Caco-2 (cell line): ENCODE data around the gene DDT. TPM values are rescaled to one million over a fixed set of nuclear protein-coding genes. Genes with fewer than 3 reads are reported as not detected.

Experiments used
- BruUV-seq: library from RNA; stranded (reverse); fragments of 400-500 nt; replicated peaks from 2 replicates; lab custom pipeline; 2021; lab: Mats Ljungman, UMichigan
- CTCF ChIA-PET: fragments of 300-600 bp; sonication (Branson Sonifier 250); formaldehyde crosslinking; loops from one replicate; lab custom pipeline; 2022; ENCODE audit warnings: antibody characterized with exemption; lab: Charles Lee
- POLR2A ChIA-PET: fragments of 300-600 bp; sonication (Branson Sonifier 250); formaldehyde crosslinking; loops from one replicate; lab custom pipeline; 2022; ENCODE audit warnings: antibody characterized with exemption; lab: Charles Lee
- DNase-seq, 2 experiments: peaks; one replicate each; pipeline versions ENCODE4 v3.0.0 to v3.0.0-alpha.2; 2020 to 2022
- H3K27me3 ChIP-seq: replicated peaks from 2 replicates; pipeline ENCODE4 v1.6.0; 2011; ENCODE audit warnings: low read length; ENCODE audit not compliant: control insufficient read depth, insufficient read depth
- H3K36me3 ChIP-seq: 2 replicates; pipeline ENCODE4 v1.5.1; 2011; ENCODE audit warnings: low read length; ENCODE audit not compliant: control insufficient read depth, insufficient read depth
- H3K4me1 ChIP-seq: fragments of 250-450 bp; sonication (Bioruptor Pico); 2 replicates; pipeline ENCODE4 v1.5.1; 2020; ENCODE audit warnings: mild to moderate bottlenecking
- H3K4me3 ChIP-seq: 2 replicates; pipeline ENCODE4 v1.5.1; 2011; ENCODE audit warnings: low read depth, mild to moderate bottlenecking, control low read depth, low read length
- H3K9me3 ChIP-seq: fragments of 250-450 bp; sonication (Bioruptor Pico); 2 replicates; pipeline ENCODE4 v1.5.1; 2020; ENCODE audit warnings: mild to moderate bottlenecking, moderate library complexity
- H3K27ac Mint-ChIP-seq: one replicate; pipeline ENCODE4 v1.8.0; 2022; ENCODE audit warnings: mixed read lengths; ENCODE audit not compliant: unreplicated experiment
- H3K27me3 Mint-ChIP-seq: one replicate; pipeline ENCODE4 v1.8.0; 2022; ENCODE audit warnings: mixed read lengths; ENCODE audit not compliant: insufficient read depth, unreplicated experiment
- H3K36me3 Mint-ChIP-seq: one replicate; pipeline ENCODE4 v1.8.0; 2022; ENCODE audit warnings: mild to moderate bottlenecking, mixed read lengths; ENCODE audit not compliant: insufficient read depth, unreplicated experiment
- H3K4me1 Mint-ChIP-seq: one replicate; pipeline ENCODE4 v1.8.0; 2022; ENCODE audit warnings: low read depth, mixed read lengths; ENCODE audit not compliant: unreplicated experiment
- H3K4me3 Mint-ChIP-seq: one replicate; pipeline ENCODE4 v1.8.0; 2022; ENCODE audit warnings: mild to moderate bottlenecking, moderate library complexity, mixed read lengths; ENCODE audit not compliant: unreplicated experiment
- H3K9me3 Mint-ChIP-seq: one replicate; pipeline ENCODE4 v1.8.0; 2022; ENCODE audit warnings: mixed read lengths; ENCODE audit not compliant: unreplicated experiment
- intact Hi-C: fragments of 100-400 bp; cut with micrococcal nuclease; formaldehyde crosslinking; loops from one replicate; pipeline ENCODE4 v1.10.0; 2022; ENCODE audit not compliant: unreplicated experiment
- total RNA-seq: library from RNA; stranded (reverse); gene quantifications from 2 replicates; pipeline ENCODE4 v1.2.3, GENCODE V29; 2022
- TF ChIP-seq, protein P1 (sequence below), 2 experiments: fragments of 200-600 bp in 1 of 2; IDR thresholded peaks; 1 replicate in 1 of 2; 2 replicates in 1 of 2; pipeline versions ENCODE4 v1.5.1 to v1.8.0; 2011 to 2022; ENCODE audit warnings: antibody characterized with exemption in 1 of 2, control low read depth in 1 of 2, inconsistent platforms in 1 of 2, low read depth in 1 of 2, low read length in 1 of 2, mild to moderate bottlenecking in 1 of 2, moderate library complexity in 1 of 2; ENCODE audit not compliant: insufficient read depth in 1 of 2, severe bottlenecking in 1 of 2, unreplicated experiment in 1 of 2

Gene DDT
- total RNA-seq, 1 experiment from 2014 or later: 123 TPM

DNA sequence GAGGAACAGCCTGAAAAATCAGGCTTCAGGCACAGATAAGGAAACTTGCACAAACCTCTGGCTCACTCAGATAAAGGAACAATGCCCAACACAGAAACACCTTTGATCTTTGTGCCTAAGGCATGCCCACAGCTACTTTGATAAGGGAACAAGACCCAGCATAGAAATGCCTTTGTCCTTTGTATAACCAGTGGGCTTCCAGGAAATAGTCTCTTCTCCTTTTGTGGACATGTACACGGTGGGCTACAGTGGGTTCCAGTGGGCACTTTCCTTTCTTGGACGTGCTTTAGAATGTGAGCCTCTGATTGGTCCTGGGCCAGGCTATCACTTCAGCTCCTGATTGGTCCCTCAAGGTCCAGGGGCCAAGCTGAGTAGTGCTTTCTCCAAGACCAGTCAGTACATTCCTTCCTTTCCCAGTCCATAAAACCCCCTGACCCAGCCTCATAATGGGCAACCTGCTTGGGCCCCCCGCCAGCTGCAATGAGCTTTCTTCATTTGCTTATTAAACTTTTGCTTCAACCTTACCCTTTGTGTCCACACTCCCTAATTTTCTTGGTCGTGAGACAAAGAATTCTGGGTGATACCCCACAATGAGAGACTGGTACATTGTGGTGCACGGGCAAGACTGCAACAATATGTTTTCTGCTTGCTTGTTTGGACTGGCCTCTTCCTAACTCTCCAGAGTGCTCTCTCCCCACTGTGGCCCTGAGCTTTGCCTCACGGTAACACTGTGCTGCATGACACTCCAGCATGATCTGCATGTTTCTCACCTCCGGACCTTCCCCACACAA lies 35.2 kb upstream of the DDT start:
- H3K4me3 ChIP-seq: no peak overlapping the region
- intact Hi-C loops: no loop called here
- H3K4me1 ChIP-seq: peaks cover 26% of the 10 kb centered on the region
- Mint-ChIP-seq H3K4me1 (peaks cover 29% of the 10 kb centered on the region), H3K27ac (peak overlapping the region; percentile 65), H3K27me3 (no peaks in the 10 kb centered on the region), H3K9me3 (peaks cover 12% of the 10 kb centered on the region), H3K4me3 (peak overlapping the region; percentile 28), H3K36me3 (peaks cover 15% of the 10 kb centered on the region)
- no TSS peak for BruUV-seq
- DNase-seq: peak; percentile 38 to 52
- H3K9me3 ChIP-seq: peaks cover 11% of the 10 kb centered on the region; the same call in 1 of the 2 replicates
- CTCF ChIA-PET: no interaction called here
- TF ChIP-seq, protein P1, sequence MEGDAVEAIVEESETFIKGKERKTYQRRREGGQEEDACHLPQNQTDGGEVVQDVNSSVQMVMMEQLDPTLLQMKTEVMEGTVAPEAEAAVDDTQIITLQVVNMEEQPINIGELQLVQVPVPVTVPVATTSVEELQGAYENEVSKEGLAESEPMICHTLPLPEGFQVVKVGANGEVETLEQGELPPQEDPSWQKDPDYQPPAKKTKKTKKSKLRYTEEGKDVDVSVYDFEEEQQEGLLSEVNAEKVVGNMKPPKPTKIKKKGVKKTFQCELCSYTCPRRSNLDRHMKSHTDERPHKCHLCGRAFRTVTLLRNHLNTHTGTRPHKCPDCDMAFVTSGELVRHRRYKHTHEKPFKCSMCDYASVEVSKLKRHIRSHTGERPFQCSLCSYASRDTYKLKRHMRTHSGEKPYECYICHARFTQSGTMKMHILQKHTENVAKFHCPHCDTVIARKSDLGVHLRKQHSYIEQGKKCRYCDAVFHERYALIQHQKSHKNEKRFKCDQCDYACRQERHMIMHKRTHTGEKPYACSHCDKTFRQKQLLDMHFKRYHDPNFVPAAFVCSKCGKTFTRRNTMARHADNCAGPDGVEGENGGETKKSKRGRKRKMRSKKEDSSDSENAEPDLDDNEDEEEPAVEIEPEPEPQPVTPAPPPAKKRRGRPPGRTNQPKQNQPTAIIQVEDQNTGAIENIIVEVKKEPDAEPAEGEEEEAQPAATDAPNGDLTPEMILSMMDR (IDR thresholded peaks at IDR 0.05; ENCODE audit: insufficient read depth in 1 of 2, low read depth in 1 of 2, low read length in 1 of 2, severe bottlenecking in 1 of 2, unreplicated experiment in 1 of 2): no peak
- POLR2A ChIA-PET: interaction anchor here (0.6 kb wide), 1 partner anchor 16 kb away, joined by 5 read pairs; no protein-coding TSS in a partner anchor
- H3K36me3 ChIP-seq: no peaks in the 10 kb centered on the region
- H3K27me3 ChIP-seq: no peaks in the 10 kb centered on the region

DNA sequence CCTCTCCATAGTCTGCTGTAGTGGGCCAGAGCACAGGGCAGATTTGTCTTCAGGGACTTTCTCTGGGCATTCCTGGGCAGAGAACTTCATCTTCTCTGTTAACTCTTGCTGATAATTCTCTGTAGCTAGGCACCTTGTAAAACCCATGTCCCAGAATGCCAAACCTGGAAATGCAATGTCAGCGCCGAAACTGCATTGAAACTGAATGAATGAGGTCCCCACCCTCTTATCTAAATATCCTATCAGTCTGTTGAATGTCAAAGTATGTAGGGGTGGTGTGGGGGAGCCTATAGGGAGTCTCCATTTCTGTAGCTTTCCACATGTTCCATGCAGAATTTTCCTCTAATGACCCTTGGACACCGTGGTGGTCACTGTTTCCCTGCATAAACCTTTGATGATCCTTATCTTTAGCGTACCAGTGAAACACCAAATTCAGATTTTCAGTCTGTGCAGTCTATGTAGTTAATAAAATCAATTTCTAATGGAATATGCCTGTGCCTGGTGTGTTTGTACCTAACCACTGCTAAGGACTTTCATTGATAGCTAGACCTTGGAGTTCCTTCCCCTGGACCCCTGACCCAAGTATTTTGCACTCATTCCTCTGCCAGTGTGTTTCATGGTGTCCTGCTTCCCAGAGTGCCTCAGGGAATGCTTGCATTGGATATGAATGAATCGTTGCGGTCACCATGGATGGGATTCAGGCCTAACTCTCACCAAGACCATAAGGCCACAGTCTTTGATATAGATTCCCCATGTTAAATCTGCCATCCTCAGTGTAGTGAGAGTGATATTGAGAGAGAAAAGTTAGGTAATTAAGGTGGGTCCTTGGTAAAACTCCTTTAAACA lies 34.4 kb upstream of the DDT start:
- no peaks in the 10 kb centered on the region for H3K27me3 Mint-ChIP-seq
- peak overlapping the region; percentile 28 for H3K4me3 Mint-ChIP-seq
- intact Hi-C loops: no loop called here
- no peak for DNase-seq
- no TSS peak for BruUV-seq
- Histone ChIP-seq H3K9me3 (peaks cover 11% of the 10 kb centered on the region; the same call in 1 of the 2 replicates), H3K4me3 (no peak overlapping the region), H3K4me1 (peaks cover 26% of the 10 kb centered on the region), H3K36me3 (no peaks in the 10 kb centered on the region), H3K27me3 (no peaks in the 10 kb centered on the region)
- peaks cover 12% of the 10 kb centered on the region for H3K9me3 Mint-ChIP-seq
- CTCF ChIA-PET: no interaction called here
- H3K4me1 Mint-ChIP-seq: peaks cover 25% of the 10 kb centered on the region
- TF ChIP-seq, protein P1 (IDR thresholded peaks at IDR 0.05; ENCODE audit: insufficient read depth in 1 of 2, low read depth in 1 of 2, low read length in 1 of 2, severe bottlenecking in 1 of 2, unreplicated experiment in 1 of 2): no peak
- POLR2A ChIA-PET: no interaction called here
- H3K36me3 Mint-ChIP-seq: peaks cover 15% of the 10 kb centered on the region
- peak overlapping the region; percentile 65 for H3K27ac Mint-ChIP-seq

DNA sequence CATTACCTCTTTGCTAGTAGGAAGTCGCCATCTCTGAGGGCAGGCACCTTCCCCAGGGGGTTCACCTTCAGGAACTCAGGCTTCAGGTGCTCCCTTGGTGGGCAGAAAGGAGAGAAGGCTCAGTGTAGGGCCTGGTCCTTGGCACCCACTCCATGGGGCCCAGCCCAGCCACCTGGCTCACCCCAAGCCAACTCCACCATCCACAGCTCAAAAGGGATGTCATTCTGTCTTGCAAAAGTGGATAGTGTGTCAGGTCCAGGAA lies 33.7 kb upstream of the DDT start:
- H3K36me3 ChIP-seq: no peaks in the 10 kb centered on the region
- intact Hi-C loops: no loop called here
- BruUV-seq: TSS peak; percentile 85
- no peak overlapping the region for H3K4me3 ChIP-seq
- peaks cover 26% of the 10 kb centered on the region for H3K4me1 ChIP-seq
- Mint-ChIP-seq H3K4me3 (no peak overlapping the region), H3K4me1 (peaks cover 20% of the 10 kb centered on the region), H3K36me3 (peaks cover 15% of the 10 kb centered on the region), H3K9me3 (peaks cover 12% of the 10 kb centered on the region), H3K27me3 (no peaks in the 10 kb centered on the region), H3K27ac (peak overlapping the region; percentile 65)
- no peak for DNase-seq
- TF ChIP-seq, protein P1 (IDR thresholded peaks at IDR 0.05; ENCODE audit: insufficient read depth in 1 of 2, low read depth in 1 of 2, low read length in 1 of 2, severe bottlenecking in 1 of 2, unreplicated experiment in 1 of 2): no peak
- no peaks in the 10 kb centered on the region for H3K27me3 ChIP-seq
- peaks cover 11% of the 10 kb centered on the region; the same call in 1 of the 2 replicates for H3K9me3 ChIP-seq
- POLR2A ChIA-PET: no interaction called here
- CTCF ChIA-PET: no interaction called here
